Nephron (organoid): ENCODE results near the gene ITGA1.

Experiments
- H3K27ac Mint-ChIP-seq, 3 experiments: 2 replicates each; pipeline ENCODE4 v1.8.0; 2020; ENCODE audit warnings: mixed read lengths in 3 of 3, mild to moderate bottlenecking in 2 of 3, moderate library complexity in 1 of 3
- H3K27me3 Mint-ChIP-seq: 2 replicates; pipeline ENCODE4 v1.8.0; 2021; ENCODE audit warnings: low read depth, mild to moderate bottlenecking, moderate library complexity, mixed read lengths
- H3K36me3 Mint-ChIP-seq: 2 replicates; pipeline ENCODE4 v1.8.0; 2020; ENCODE audit warnings: low read depth, mixed read lengths
- H3K4me1 Mint-ChIP-seq: 2 replicates; pipeline ENCODE4 v1.8.0; 2020; ENCODE audit warnings: mixed read lengths
- H3K4me3 Mint-ChIP-seq, 3 experiments: 2 replicates each; pipeline ENCODE4 v1.8.0; 2020; ENCODE audit warnings: mild to moderate bottlenecking in 3 of 3, mixed read lengths in 3 of 3, moderate library complexity in 2 of 3
- H3K9me3 Mint-ChIP-seq: 2 replicates; pipeline ENCODE4 v1.8.0; 2020; ENCODE audit warnings: mixed read lengths
- TF ChIP-seq, protein P1 (sequence below), 3 experiments: fragments of 200-600 bp; sonication (generic); IDR thresholded peaks; one replicate each; pipeline ENCODE4 v1.5.0; 2021; ENCODE audit warnings: antibody characterized with exemption in 3 of 3; ENCODE audit not compliant: unreplicated experiment in 3 of 3

Gene ITGA1

GRCh38 chr5:52998552-52999313 lies 211.0 kb downstream of the ITGA1 start:
- TF ChIP-seq, protein P1, sequence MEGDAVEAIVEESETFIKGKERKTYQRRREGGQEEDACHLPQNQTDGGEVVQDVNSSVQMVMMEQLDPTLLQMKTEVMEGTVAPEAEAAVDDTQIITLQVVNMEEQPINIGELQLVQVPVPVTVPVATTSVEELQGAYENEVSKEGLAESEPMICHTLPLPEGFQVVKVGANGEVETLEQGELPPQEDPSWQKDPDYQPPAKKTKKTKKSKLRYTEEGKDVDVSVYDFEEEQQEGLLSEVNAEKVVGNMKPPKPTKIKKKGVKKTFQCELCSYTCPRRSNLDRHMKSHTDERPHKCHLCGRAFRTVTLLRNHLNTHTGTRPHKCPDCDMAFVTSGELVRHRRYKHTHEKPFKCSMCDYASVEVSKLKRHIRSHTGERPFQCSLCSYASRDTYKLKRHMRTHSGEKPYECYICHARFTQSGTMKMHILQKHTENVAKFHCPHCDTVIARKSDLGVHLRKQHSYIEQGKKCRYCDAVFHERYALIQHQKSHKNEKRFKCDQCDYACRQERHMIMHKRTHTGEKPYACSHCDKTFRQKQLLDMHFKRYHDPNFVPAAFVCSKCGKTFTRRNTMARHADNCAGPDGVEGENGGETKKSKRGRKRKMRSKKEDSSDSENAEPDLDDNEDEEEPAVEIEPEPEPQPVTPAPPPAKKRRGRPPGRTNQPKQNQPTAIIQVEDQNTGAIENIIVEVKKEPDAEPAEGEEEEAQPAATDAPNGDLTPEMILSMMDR (IDR thresholded peaks at IDR 0.05; ENCODE audit: unreplicated experiment in 3 of 3): no peak
- H3K4me1 Mint-ChIP-seq: peaks cover 4% of the 10 kb centered on the region
- no peak overlapping the region for H3K4me3 Mint-ChIP-seq
- H3K27me3 Mint-ChIP-seq: no peaks in the 10 kb centered on the region
- no peaks in the 10 kb centered on the region for H3K9me3 Mint-ChIP-seq
- peak overlapping the region; percentile 37 to 87 (median 83) for H3K27ac Mint-ChIP-seq
- H3K36me3 Mint-ChIP-seq: no peaks in the 10 kb centered on the region

DNA sequence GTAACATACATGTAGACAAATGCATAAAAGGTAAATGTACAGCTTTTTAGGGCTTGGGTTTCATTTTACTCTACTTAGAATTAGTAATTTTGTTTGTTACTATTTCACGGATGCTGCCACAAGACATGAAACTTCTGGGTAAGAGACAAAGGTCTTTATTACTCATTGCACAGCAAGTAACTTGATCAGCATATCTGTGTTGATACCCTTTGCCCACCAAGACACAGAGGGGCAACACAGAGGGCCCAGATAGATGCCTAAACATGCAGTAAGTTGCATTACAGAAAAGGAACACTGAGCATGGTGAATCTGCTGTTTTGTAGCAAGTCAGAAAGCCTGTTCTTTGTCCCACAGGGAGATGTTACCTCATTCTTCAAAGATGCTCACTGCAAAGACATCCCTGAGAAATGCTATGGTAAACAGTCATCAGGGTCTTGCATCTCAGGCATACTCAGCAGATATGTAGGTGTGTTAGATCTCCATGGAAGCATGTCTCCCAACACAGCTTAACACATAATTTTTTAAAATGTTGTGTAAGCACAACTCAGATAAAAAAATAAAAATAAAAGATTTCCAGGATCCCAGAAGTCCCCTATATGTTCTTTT lies 211.7 kb downstream of the ITGA1 start:
- no peaks in the 10 kb centered on the region for H3K36me3 Mint-ChIP-seq
- H3K27me3 Mint-ChIP-seq: no peaks in the 10 kb centered on the region
- no peak overlapping the region for H3K4me3 Mint-ChIP-seq
- peaks cover 4% of the 10 kb centered on the region for H3K4me1 Mint-ChIP-seq
- TF ChIP-seq, protein P1 (IDR thresholded peaks at IDR 0.05; ENCODE audit: unreplicated experiment in 3 of 3): no peak
- peak overlapping the region in 1 of 3 experiments; percentile 74 for H3K27ac Mint-ChIP-seq
- no peaks in the 10 kb centered on the region for H3K9me3 Mint-ChIP-seq

DNA sequence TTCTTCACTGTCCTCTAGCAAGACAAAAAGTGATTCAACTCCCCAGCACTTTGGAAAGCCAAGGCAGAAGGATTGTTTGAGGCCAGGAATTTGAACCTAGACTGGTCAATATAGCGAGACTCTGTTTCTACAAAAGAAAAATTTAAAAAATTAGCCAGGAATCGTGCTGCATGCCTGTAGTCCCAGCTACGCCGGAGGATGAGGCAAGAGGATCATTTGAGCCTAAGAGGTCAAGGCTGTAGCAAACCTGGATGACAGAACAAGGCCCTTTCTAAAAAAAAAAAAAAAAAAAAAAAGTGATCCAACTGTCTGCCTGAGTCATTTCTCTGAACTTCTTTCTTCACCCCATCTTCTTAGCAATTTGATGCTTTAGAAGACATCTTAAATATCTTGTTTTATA lies 213.8 kb downstream of the ITGA1 start:
- Mint-ChIP-seq H3K36me3 (no peaks in the 10 kb centered on the region), H3K9me3 (no peaks in the 10 kb centered on the region), H3K27ac (no peak overlapping the region), H3K4me3 (no peak overlapping the region), H3K4me1 (peaks cover 4% of the 10 kb centered on the region), H3K27me3 (no peaks in the 10 kb centered on the region)
- TF ChIP-seq, protein P1 (IDR thresholded peaks at IDR 0.05; ENCODE audit: unreplicated experiment in 3 of 3): no peak

DNA sequence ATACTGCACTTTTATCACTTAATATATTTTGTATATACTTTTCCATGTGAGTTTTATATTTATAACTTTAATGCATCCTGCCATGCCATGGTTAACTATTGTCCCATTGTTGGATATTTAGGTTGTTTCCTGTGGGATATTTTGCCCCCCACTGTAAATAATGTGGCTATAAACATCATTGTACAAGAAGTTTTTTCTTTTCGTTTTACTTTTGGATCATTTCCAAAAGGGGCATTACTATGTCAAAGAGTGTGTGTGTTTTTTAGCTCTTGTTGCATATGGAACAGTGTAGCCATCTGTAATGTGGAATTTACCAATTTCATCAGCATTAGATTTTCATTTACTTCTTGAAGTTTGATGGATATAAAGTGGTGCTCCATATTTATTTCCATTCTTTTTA lies 214.8 kb downstream of the ITGA1 start:
- Mint-ChIP-seq H3K27ac (no peak overlapping the region), H3K36me3 (no peaks in the 10 kb centered on the region), H3K9me3 (no peaks in the 10 kb centered on the region), H3K27me3 (no peaks in the 10 kb centered on the region), H3K4me3 (no peak overlapping the region), H3K4me1 (peaks cover 4% of the 10 kb centered on the region)
- TF ChIP-seq, protein P1 (IDR thresholded peaks at IDR 0.05; ENCODE audit: unreplicated experiment in 3 of 3): no peak

DNA sequence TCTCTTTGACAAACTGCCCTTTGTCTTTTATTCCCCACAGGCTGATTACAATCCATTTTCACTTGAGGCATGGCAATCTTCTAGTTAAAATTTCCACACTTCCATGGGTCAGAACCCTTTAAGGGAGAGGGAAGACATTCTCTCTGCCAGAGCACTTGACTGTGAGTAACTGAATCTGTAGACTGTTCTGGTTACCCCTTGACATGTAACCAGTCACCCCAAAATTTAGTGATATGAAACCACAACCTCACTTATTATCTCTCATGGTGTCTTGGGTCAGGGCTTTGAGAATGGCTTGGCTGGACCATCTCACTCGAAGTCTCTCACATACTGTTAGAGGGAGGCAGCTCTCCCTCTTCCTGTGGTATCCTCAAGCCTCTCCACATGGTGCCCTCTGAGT lies 215.4 kb downstream of the ITGA1 start:
- Mint-ChIP-seq H3K27me3 (no peaks in the 10 kb centered on the region), H3K27ac (no peak overlapping the region), H3K36me3 (no peaks in the 10 kb centered on the region), H3K4me1 (peaks cover 4% of the 10 kb centered on the region), H3K9me3 (no peaks in the 10 kb centered on the region), H3K4me3 (no peak overlapping the region)
- TF ChIP-seq, protein P1 (IDR thresholded peaks at IDR 0.05; ENCODE audit: unreplicated experiment in 3 of 3): no peak
